PC-3 (cell line): ENCODE data around the gene NDEL1. TPM values are rescaled to one million over a fixed set of nuclear protein-coding genes. Genes with fewer than 3 reads are reported as not detected.

Source experiments
- ATAC-seq: fragments of 200-7000 bp; cut with Tn5 transposase; 2 replicates; pipeline ENCODE4 v1.9.1; 2020; ENCODE audit warnings: mild to moderate bottlenecking, moderate library complexity
- BruUV-seq: library from RNA; stranded (reverse); fragments of 400-500 nt; replicated peaks from 2 replicates; lab custom pipeline; 2021; lab: Mats Ljungman, UMichigan
- CTCF ChIA-PET: fragments of 300-600 bp; sonication (Branson Sonifier 250); formaldehyde crosslinking; loops from one replicate; lab custom pipeline; 2022; ENCODE audit warnings: antibody characterized with exemption; lab: Charles Lee
- POLR2A ChIA-PET: fragments of 300-600 bp; sonication (Branson Sonifier 250); formaldehyde crosslinking; loops from one replicate; lab custom pipeline; 2022; ENCODE audit warnings: antibody characterized with exemption; ENCODE audit not compliant: unreplicated experiment; lab: Charles Lee
- DNase-seq: peaks from one replicate; pipeline ENCODE4 v3.0.0-alpha.2; 2015
- H2AFZ ChIP-seq: fragments of 300-600 bp; sonication (generic); 2 replicates; pipeline ENCODE4 v1.6.0; 2016; ENCODE audit warnings: antibody characterized with exemption, low read length
- H3F3A ChIP-seq: fragments of 300-600 bp; sonication (generic); one replicate; pipeline ENCODE4 v1.6.0; 2017; ENCODE audit warnings: antibody characterized with exemption, low read length, control low read depth, mild to moderate bottlenecking; ENCODE audit not compliant: unreplicated experiment
- H3K27ac ChIP-seq: fragments of 300-600 bp; sonication (generic); 2 replicates; pipeline ENCODE4 v1.5.1; 2016; ENCODE audit warnings: mild to moderate bottlenecking, low read length
- H3K27me3 ChIP-seq: fragments of 300-600 bp; sonication (generic); 2 replicates; pipeline ENCODE4 v1.6.1; 2016; ENCODE audit warnings: low read length, mixed read lengths
- H3K36me3 ChIP-seq: fragments of 300-600 bp; sonication (generic); 2 replicates; pipeline ENCODE4 v1.6.1; 2016; ENCODE audit warnings: low read depth, mixed run types, low read length, mixed read lengths
- H3K4me1 ChIP-seq: fragments of 300-600 bp; sonication (generic); 2 replicates; pipeline ENCODE4 v1.5.1; 2016; ENCODE audit warnings: low read length; ENCODE audit not compliant: insufficient read depth
- H3K4me2 ChIP-seq: fragments of 300-600 bp; sonication (generic); 2 replicates; pipeline ENCODE4 v1.6.0; 2016; ENCODE audit warnings: low read length
- H3K4me3 ChIP-seq: fragments of 300-600 bp; sonication (generic); 2 replicates; pipeline ENCODE4 v1.5.1; 2016; ENCODE audit warnings: mild to moderate bottlenecking, low read length, mixed read lengths
- H3K79me2 ChIP-seq: fragments of 300-600 bp; sonication (generic); 2 replicates; pipeline ENCODE4 v1.6.1; 2017; ENCODE audit warnings: low read length, mixed read lengths
- H3K9ac ChIP-seq: fragments of 300-600 bp; sonication (generic); 2 replicates; pipeline ENCODE4 v1.6.0; 2016; ENCODE audit warnings: mild to moderate bottlenecking, low read length
- H3K9me2 ChIP-seq: fragments of 300-600 bp; sonication (generic); replicated peaks from 2 replicates; pipeline ENCODE4 v1.6.1; 2016; ENCODE audit warnings: mixed run types, low read length, mixed read lengths
- H3K9me3 ChIP-seq: fragments of 300-600 bp; sonication (generic); 2 replicates; pipeline ENCODE4 v1.6.1; 2016; ENCODE audit warnings: low read length, mixed read lengths
- H4K20me1 ChIP-seq: fragments of 300-600 bp; sonication (generic); 2 replicates; pipeline ENCODE4 v1.6.1; 2016; ENCODE audit warnings: low read length, mixed read lengths
- EZH2 ChIP-seq: fragments of 300-600 bp; sonication (generic); IDR thresholded peaks from one replicate; pipeline ENCODE4 v1.6.1; 2017; ENCODE audit warnings: antibody characterized with exemption, mild to moderate bottlenecking, low read length; ENCODE audit not compliant: unreplicated experiment
- EZH2phosphoT487 ChIP-seq: fragments of 300-600 bp; sonication (generic); IDR thresholded peaks from 2 replicates; pipeline ENCODE4 v1.6.1; 2018; ENCODE audit warnings: mild to moderate bottlenecking, antibody characterized with exemption, low read length, borderline replicate concordance
- intact Hi-C: fragments of 100-400 bp; cut with micrococcal nuclease; formaldehyde crosslinking; loops from 2 replicates; pipeline ENCODE4 v1.9.0; 2023
- total RNA-seq: library from RNA; depleted of rRNA; stranded (reverse); fragments of >200 nt; gene quantifications from 2 replicates; pipeline ENCODE4 v1.2.3, GENCODE V29; 2014
- TF ChIP-seq, protein P1 (sequence below): fragments of 300-600 bp; sonication (generic); conservative IDR thresholded peaks from 2 replicates; pipeline ENCODE4 v1.5.1; 2017; ENCODE audit warnings: antibody characterized with exemption, low read depth, mild to moderate bottlenecking, low read length

The NDEL1 gene
- total RNA-seq, 1 experiment from 2014 or later = 32.7 TPM

DNA sequence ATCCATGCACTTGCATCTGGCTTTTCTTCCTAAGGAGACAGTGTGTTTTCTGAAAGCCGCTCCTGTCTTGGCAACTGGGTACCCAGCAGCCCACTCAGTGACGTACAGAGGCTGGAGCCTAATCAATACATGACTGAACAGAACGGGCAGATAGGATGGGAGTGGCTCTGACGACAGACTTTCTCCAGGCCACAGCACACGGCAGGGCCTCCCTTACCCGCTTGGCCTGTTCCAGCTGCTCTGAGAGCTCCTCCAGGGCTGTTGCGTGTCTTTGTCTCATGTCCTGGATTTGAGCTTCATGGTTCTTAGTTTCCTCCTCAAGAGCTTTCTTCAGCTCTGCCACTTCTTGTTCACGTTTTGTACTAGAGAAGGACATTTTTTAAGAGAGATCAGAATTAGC lies 64.9 kb downstream of the NDEL1 start:
- no peak overlapping the region for H3K27ac ChIP-seq
- no peaks in the 10 kb centered on the region for H4K20me1 ChIP-seq
- intact Hi-C loops = no loop called here
- no peaks in the 10 kb centered on the region for H3F3A ChIP-seq
- ChIA-PET POLR2A (no interaction called here), CTCF (no interaction called here)
- H3K4me2 ChIP-seq = no peak overlapping the region
- H3K9ac ChIP-seq = no peak overlapping the region
- no peaks in the 10 kb centered on the region for H3K79me2 ChIP-seq
- H3K36me3 ChIP-seq = no peaks in the 10 kb centered on the region
- H3K4me1 ChIP-seq = no peaks in the 10 kb centered on the region
- H2AFZ ChIP-seq = no peak overlapping the region
- TF ChIP-seq EZH2 (no peak), EZH2phosphoT487 (no peak)
- TF ChIP-seq, protein P1, sequence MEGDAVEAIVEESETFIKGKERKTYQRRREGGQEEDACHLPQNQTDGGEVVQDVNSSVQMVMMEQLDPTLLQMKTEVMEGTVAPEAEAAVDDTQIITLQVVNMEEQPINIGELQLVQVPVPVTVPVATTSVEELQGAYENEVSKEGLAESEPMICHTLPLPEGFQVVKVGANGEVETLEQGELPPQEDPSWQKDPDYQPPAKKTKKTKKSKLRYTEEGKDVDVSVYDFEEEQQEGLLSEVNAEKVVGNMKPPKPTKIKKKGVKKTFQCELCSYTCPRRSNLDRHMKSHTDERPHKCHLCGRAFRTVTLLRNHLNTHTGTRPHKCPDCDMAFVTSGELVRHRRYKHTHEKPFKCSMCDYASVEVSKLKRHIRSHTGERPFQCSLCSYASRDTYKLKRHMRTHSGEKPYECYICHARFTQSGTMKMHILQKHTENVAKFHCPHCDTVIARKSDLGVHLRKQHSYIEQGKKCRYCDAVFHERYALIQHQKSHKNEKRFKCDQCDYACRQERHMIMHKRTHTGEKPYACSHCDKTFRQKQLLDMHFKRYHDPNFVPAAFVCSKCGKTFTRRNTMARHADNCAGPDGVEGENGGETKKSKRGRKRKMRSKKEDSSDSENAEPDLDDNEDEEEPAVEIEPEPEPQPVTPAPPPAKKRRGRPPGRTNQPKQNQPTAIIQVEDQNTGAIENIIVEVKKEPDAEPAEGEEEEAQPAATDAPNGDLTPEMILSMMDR = no peak
- no peaks in the 10 kb centered on the region for H3K9me2 ChIP-seq
- ATAC-seq (no peak), DNase-seq (no peak)
- no TSS peak for BruUV-seq
- no peak overlapping the region for H3K4me3 ChIP-seq
- H3K9me3 ChIP-seq = no peaks in the 10 kb centered on the region
- no peaks in the 10 kb centered on the region for H3K27me3 ChIP-seq

DNA sequence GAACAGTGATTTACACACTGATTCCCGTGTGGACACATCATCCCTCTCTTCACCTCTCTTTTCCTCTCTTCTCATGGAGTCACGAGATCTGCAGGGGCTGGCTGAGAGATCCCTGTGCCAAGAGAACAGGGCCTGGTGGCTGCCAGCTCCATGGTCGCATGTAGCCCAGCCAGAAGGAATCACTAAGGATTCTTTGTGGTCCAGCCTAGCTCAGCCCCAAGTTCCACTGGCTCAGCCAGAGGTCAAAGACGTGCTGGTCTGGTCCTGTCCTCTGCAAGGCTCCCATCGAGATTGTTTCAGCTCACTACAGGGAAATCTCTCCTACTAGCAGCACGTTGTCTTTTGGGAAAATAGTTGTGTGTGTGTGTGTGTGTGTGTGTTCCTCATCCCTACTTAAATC lies 66.4 kb downstream of the NDEL1 start:
- Histone ChIP-seq H3K27ac (no peak overlapping the region), H3K4me1 (no peaks in the 10 kb centered on the region), H4K20me1 (no peaks in the 10 kb centered on the region), H3K9ac (no peak overlapping the region), H3K4me3 (no peak overlapping the region), H3K36me3 (no peaks in the 10 kb centered on the region), H3K9me3 (no peaks in the 10 kb centered on the region), H2AFZ (no peak overlapping the region), H3K9me2 (no peaks in the 10 kb centered on the region), H3K4me2 (no peak overlapping the region), H3F3A (no peaks in the 10 kb centered on the region), H3K79me2 (no peaks in the 10 kb centered on the region), H3K27me3 (no peaks in the 10 kb centered on the region)
- no peak for TF ChIP-seq EZH2phosphoT487
- TF ChIP-seq EZH2 = no peak
- TF ChIP-seq, protein P1 = no peak
- ChIA-PET POLR2A (no interaction called here), CTCF (no interaction called here)
- intact Hi-C loops = no loop called here
- ATAC-seq = no peak
- BruUV-seq = no TSS peak
- no peak for DNase-seq

DNA sequence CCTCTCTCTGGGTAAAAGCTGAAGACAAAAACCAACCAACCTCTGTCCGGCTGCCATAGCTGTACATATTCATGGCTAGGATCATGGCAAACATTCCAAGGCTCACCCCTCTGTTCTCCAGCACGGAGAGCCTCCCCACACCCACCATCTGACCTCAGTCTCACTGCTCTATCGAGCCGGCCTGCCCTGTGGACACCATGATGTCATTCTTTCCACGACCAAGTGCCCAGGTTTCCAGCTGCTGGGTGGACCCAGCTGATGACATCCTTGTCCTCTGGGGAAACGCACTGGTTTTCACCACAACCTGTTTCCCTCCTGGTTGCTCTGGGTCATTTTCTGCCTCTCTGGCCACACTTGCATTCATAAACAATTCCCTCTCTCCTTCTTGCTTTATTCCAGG lies 67.7 kb downstream of the NDEL1 start:
- intact Hi-C loops = no loop called here
- Histone ChIP-seq H3K27me3 (no peaks in the 10 kb centered on the region), H3K4me2 (no peak overlapping the region), H4K20me1 (no peaks in the 10 kb centered on the region), H2AFZ (no peak overlapping the region), H3K27ac (no peak overlapping the region), H3K9me2 (no peaks in the 10 kb centered on the region), H3K9me3 (no peaks in the 10 kb centered on the region), H3K4me1 (no peaks in the 10 kb centered on the region), H3K36me3 (no peaks in the 10 kb centered on the region), H3K9ac (no peak overlapping the region), H3K4me3 (no peak overlapping the region), H3K79me2 (no peaks in the 10 kb centered on the region), H3F3A (no peaks in the 10 kb centered on the region)
- POLR2A ChIA-PET = no interaction called here
- ATAC-seq (no peak), DNase-seq (no peak)
- TF ChIP-seq EZH2 (no peak), EZH2phosphoT487 (no peak)
- CTCF ChIA-PET = no interaction called here
- no TSS peak for BruUV-seq
